ENCODE measurements around the gene CYP2F1.
"Not testable (repeated sequence)": the region's sequence is repeated elsewhere in the genome, so short reads cannot be mapped to it uniquely, and the experiment has no call there.

Gene CYP2F1

DNA sequence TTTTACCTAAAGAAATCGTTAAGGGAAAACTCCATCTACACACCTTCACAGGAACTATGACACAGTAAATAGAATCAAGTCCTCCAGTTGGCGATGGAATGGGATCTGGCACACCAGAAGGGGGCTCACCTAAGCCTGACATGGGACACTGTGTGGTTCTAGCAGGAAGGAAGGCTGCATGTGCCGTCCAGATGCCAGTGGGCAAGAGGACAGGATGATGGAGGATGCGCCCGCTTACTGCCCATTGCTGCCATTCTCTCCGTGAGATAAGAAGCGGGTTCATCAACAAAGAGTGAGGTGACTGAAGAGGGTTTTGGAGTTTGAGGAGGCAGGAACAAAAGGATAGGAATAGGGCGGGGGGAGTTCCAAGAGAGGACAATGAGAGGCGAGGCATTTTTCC, 2.9 kb upstream of the CYP2F1 start:
- CTCF ChIA-PET, result no interaction called here
- POLR2A ChIA-PET, result no interaction called here
- no peak overlapping the region for H3K4me3 ChIP-seq (ENCODE audit: low read depth, low read length)
- no peak for TF ChIP-seq CTCF (IDR thresholded peaks at IDR 0.05; ENCODE audit: insufficient read depth, low read length, missing control alignments)
- no peak for DNase-seq (ENCODE audit: low read depth, low spot score)

- no peak for DNase-seq (ENCODE audit: low read depth, low spot score)
- CTCF ChIA-PET, result no interaction called here
- POLR2A ChIA-PET, result no interaction called here
- H3K4me3 ChIP-seq (ENCODE audit: low read depth, low read length), result no peak overlapping the region
- no peak for TF ChIP-seq CTCF (IDR thresholded peaks at IDR 0.05; ENCODE audit: insufficient read depth, low read length, missing control alignments)
Measured at GRCh38 chr19:41111750-41112295, 2.4 kb upstream of the CYP2F1 start.

- no peak overlapping the region for H3K4me3 ChIP-seq (ENCODE audit: low read depth, low read length)
- no peak for DNase-seq (ENCODE audit: low read depth, low spot score)
- ChIA-PET POLR2A (no interaction called here), CTCF (no interaction called here)
- no peak for TF ChIP-seq CTCF (IDR thresholded peaks at IDR 0.05; ENCODE audit: insufficient read depth, low read length, missing control alignments)
Measured at GRCh38 chr19:41112728-41113290, 1.4 kb upstream of the CYP2F1 start.

- TF ChIP-seq CTCF (IDR thresholded peaks at IDR 0.05; ENCODE audit: insufficient read depth, low read length, missing control alignments), result no peak
- no peak for DNase-seq (ENCODE audit: low read depth, low spot score)
- ChIA-PET CTCF (no interaction called here), POLR2A (no interaction called here)
- no peak overlapping the region for H3K4me3 ChIP-seq (ENCODE audit: low read depth, low read length)
Measured at GRCh38 chr19:41116261-41116660, 2.0 kb downstream of the CYP2F1 start.

- POLR2A ChIA-PET; DNase-seq (ENCODE audit: low read depth, low spot score); CTCF ChIA-PET; H3K4me3 ChIP-seq (ENCODE audit: low read depth, low read length): not testable (repeated sequence)
Measured at GRCh38 chr19:41120929-41121911, 7.0 kb downstream of the CYP2F1 start.

- H3K4me3 ChIP-seq (ENCODE audit: low read depth, low read length); POLR2A ChIA-PET; DNase-seq (ENCODE audit: low read depth, low spot score): not testable (repeated sequence)
- CTCF ChIA-PET, result interaction anchor here (1.0 kb wide), 1 partner anchor 232 kb away, joined by 3 read pairs; no protein-coding TSS in a partner anchor
Measured at GRCh38 chr19:41122846-41123245, 8.6 kb downstream of the CYP2F1 start.

DNA sequence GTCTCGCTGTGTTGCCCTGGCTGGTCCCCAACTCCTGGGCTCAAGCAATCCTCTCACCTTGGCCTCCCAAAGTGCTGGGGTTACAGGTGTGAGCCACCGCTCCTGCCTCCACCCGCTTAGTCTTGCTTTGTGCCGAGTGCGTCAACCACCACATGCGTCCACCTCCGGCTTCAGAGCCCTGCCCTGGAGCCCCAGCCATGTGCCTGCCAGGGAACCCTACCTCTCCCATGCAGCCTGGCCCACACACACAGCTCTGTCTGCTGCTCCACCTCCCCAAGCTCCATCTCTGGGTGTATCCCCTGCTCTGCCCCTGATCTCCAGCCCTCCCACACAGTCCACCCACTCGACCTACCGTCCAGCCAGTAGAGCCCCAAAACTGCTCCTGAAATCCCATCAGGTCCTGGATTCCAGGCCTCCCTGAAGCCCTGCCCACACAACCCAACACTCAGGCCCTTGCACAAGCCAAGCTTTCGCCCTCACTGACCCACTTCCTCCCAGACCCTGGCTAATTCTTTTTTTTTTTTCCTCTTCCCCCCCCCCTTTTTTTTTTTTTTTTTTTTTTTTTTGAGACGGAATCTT, 9.6 kb downstream of the CYP2F1 start:
- DNase-seq (ENCODE audit: low read depth, low spot score), result no peak
- ChIA-PET CTCF (interaction anchor here (1.0 kb wide), 2 partner anchors 20 to 233 kb away, joined by 3 read pairs; no protein-coding TSS in a partner anchor), POLR2A (no interaction called here)
- no peak overlapping the region for H3K4me3 ChIP-seq (ENCODE audit: low read depth, low read length)
- TF ChIP-seq CTCF (IDR thresholded peaks at IDR 0.05; ENCODE audit: insufficient read depth, low read length, missing control alignments), result no peak
